ENCODE measurements around the gene CDKL4. TPM values are rescaled to one million over a fixed set of nuclear protein-coding genes. Genes with fewer than 3 reads are reported as not detected.

The CDKL4 gene
- total RNA-seq, 2 experiments from 2014 or later: 0.75 TPM; not detected in 1

DNA sequence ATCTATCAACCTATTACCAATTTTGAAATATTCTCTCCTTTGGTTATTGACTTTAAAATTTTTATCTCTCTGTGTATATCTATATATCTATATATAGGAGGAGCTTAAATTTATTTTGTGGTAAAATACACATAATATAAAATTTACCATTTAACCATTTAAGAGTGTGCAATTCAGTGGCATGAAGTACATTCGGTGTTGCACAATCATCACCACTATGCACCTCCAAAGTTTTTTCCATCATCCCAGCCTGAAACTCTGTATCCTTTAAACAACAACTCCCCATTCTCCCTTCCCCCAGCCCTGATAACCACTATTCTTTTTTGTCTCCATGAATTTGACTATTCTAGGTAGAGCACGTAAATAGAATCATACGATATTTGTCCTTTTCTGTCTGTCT lies 49.1 kb downstream of the CDKL4 start:
- intact Hi-C loops (cut with DNase I, micrococcal nuclease): no loop called here
- Mint-ChIP-seq H3K4me3 (no peak overlapping the region), H3K4me1 (ENCODE audit: low read depth) (no peaks in the 10 kb centered on the region), H3K27me3 (no peaks in the 10 kb centered on the region), H3K9me3 (peaks cover 3% of the 10 kb centered on the region), H3K36me3 (ENCODE audit: low read depth) (no peaks in the 10 kb centered on the region), H3K27ac (no peak overlapping the region)
- Histone ChIP-seq H3K4me1 (ENCODE audit: insufficient read depth, low read length) (no peaks in the 10 kb centered on the region), H3K4me3 (ENCODE audit: low read length) (no peak overlapping the region), H3K9me3 (ENCODE audit: control insufficient read depth in 1 of 2, insufficient read depth in 1 of 2, low read length in 2 of 2) (peaks cover 0 to 4% of the 10 kb centered on the region in 2 experiments), H3K36me3 (ENCODE audit: insufficient read depth, low read length) (no peaks in the 10 kb centered on the region), H3K27ac (ENCODE audit: low read depth in 1 of 2, low read length in 2 of 2) (no peak overlapping the region), H3K27me3 (ENCODE audit: control insufficient read depth in 1 of 2, insufficient read depth in 2 of 2, low read length in 2 of 2) (no peaks in the 10 kb centered on the region)
- TF ChIP-seq, protein P1, sequence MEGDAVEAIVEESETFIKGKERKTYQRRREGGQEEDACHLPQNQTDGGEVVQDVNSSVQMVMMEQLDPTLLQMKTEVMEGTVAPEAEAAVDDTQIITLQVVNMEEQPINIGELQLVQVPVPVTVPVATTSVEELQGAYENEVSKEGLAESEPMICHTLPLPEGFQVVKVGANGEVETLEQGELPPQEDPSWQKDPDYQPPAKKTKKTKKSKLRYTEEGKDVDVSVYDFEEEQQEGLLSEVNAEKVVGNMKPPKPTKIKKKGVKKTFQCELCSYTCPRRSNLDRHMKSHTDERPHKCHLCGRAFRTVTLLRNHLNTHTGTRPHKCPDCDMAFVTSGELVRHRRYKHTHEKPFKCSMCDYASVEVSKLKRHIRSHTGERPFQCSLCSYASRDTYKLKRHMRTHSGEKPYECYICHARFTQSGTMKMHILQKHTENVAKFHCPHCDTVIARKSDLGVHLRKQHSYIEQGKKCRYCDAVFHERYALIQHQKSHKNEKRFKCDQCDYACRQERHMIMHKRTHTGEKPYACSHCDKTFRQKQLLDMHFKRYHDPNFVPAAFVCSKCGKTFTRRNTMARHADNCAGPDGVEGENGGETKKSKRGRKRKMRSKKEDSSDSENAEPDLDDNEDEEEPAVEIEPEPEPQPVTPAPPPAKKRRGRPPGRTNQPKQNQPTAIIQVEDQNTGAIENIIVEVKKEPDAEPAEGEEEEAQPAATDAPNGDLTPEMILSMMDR (IDR thresholded peaks at IDR 0.05): no peak
- ChIA-PET POLR2A (interaction anchor here (1.4 kb wide), 1 partner anchor 70 kb away, joined by 6 read pairs; no protein-coding TSS in a partner anchor), CTCF (no interaction called here)
- ATAC-seq (ENCODE audit: poor library complexity) (no peak), DNase-seq (no peak)

DNA sequence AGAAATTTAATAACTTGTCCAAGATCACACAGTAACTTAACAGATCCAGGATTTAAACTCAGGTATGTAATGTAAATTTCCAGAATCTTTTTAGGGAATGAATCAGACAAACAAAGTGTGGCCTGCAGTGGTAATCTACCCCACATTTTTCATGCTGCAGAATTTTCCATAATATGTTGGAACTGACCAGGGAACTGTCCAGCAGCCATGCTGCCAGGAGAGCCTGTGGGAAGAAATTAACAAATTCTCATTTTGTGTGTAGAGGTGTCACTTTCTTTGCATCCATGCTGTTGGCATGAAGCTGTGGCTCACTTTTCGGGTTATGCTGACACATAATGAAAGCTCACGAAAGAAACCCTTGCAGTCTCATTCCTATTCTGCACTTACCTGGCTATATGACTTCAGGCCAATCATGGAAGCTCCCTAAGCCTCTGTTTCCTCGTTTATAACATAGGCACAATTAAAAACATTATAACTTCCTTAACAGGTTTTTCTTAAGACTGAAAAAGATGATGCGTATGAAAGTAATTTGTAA lies 54.7 kb downstream of the CDKL4 start:
- ChIA-PET CTCF (no interaction called here), POLR2A (interaction anchor here (1.1 kb wide), 1 partner anchor 64 kb away, joined by 3 read pairs; no protein-coding TSS in a partner anchor)
- Mint-ChIP-seq H3K9me3 (no peaks in the 10 kb centered on the region), H3K4me3 (no peak overlapping the region), H3K27me3 (no peaks in the 10 kb centered on the region), H3K36me3 (ENCODE audit: low read depth) (no peaks in the 10 kb centered on the region), H3K27ac (no peak overlapping the region), H3K4me1 (ENCODE audit: low read depth) (no peaks in the 10 kb centered on the region)
- Histone ChIP-seq H3K4me3 (ENCODE audit: low read length) (no peak overlapping the region), H3K27me3 (ENCODE audit: control insufficient read depth in 1 of 2, insufficient read depth in 2 of 2, low read length in 2 of 2) (no peaks in the 10 kb centered on the region), H3K4me1 (ENCODE audit: insufficient read depth, low read length) (no peaks in the 10 kb centered on the region), H3K27ac (ENCODE audit: low read depth in 1 of 2, low read length in 2 of 2) (no peak overlapping the region), H3K36me3 (ENCODE audit: insufficient read depth, low read length) (no peaks in the 10 kb centered on the region), H3K9me3 (ENCODE audit: control insufficient read depth in 1 of 2, insufficient read depth in 1 of 2, low read length in 2 of 2) (no peaks in the 10 kb centered on the region)
- intact Hi-C loops (cut with DNase I, micrococcal nuclease): no loop called here
- ATAC-seq (ENCODE audit: poor library complexity) (no peak), DNase-seq (no peak)
- TF ChIP-seq, protein P1 (IDR thresholded peaks at IDR 0.05): no peak

DNA sequence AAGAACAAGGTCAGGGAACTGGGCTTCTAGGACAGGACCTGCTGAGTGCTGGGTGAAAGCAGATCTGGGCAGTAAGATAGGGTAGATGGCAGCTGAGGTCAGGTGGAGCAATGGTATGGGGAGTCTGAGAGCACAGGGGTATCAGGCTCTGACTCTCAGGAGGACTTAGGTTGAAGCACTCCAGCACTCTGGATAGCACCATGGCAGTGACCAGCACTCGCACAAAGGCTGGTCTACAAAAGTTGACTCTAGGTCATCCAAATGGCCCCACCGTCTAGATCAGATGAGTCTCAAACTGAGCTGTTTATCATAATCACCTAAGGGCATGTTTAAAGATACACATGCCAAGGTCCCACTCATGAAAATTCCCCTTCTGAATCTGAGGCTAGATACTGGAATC lies 60.1 kb downstream of the CDKL4 start:
- ChIA-PET CTCF (no interaction called here), POLR2A (no interaction called here)
- H3K9me3 ChIP-seq (ENCODE audit: control insufficient read depth in 1 of 2, insufficient read depth in 1 of 2, low read length in 2 of 2): no peaks in the 10 kb centered on the region
- Mint-ChIP-seq H3K4me1 (ENCODE audit: low read depth) (no peaks in the 10 kb centered on the region), H3K4me3 (no peak overlapping the region), H3K9me3 (no peaks in the 10 kb centered on the region), H3K27me3 (no peaks in the 10 kb centered on the region), H3K27ac (no peak overlapping the region), H3K36me3 (ENCODE audit: low read depth) (no peaks in the 10 kb centered on the region)
- H3K4me3 ChIP-seq (ENCODE audit: low read length): no peak overlapping the region
- H3K27ac ChIP-seq (ENCODE audit: low read depth in 1 of 2, low read length in 2 of 2): no peak overlapping the region
- ATAC-seq (ENCODE audit: poor library complexity) (no peak), DNase-seq (no peak)
- TF ChIP-seq, protein P1 (IDR thresholded peaks at IDR 0.05): no peak
- no peaks in the 10 kb centered on the region for H3K36me3 ChIP-seq (ENCODE audit: insufficient read depth, low read length)
- no peaks in the 10 kb centered on the region for H3K4me1 ChIP-seq (ENCODE audit: insufficient read depth, low read length)
- H3K27me3 ChIP-seq (ENCODE audit: control insufficient read depth in 1 of 2, insufficient read depth in 2 of 2, low read length in 2 of 2): no peaks in the 10 kb centered on the region
- intact Hi-C loops (cut with DNase I, micrococcal nuclease): no loop called here
